HCT116 (cell line): ENCODE data around the gene ATXN1.

Experiments
- CEBPB ChIP-seq: IDR thresholded peaks from 2 replicates; pipeline ENCODE4 v1.6.1; 2012; ENCODE audit warnings: low read depth
- CTCF ChIP-seq, 3 experiments: fragments of 200-600 bp in 1 of 3; sonication (generic) in 1 of 3; IDR thresholded peaks in 2 of 3; conservative IDR thresholded peaks in 1 of 3; 2 replicates each; pipeline ENCODE4 v1.5.1; 2012 to 2017; ENCODE audit warnings: low read depth in 2 of 3, low read length in 2 of 3, antibody characterized with exemption in 1 of 3, borderline replicate concordance in 1 of 3, control low read depth in 1 of 3, mild to moderate bottlenecking in 1 of 3, mixed read lengths in 1 of 3, mixed run types in 1 of 3, moderate library complexity in 1 of 3; ENCODE audit not compliant: insufficient read depth in 1 of 3
- ELF1 ChIP-seq: IDR thresholded peaks from 2 replicates; pipeline ENCODE4 v1.6.1; 2012; ENCODE audit warnings: low read depth, borderline replicate concordance
- EZH2 ChIP-seq: fragments of 200-600 bp; sonication (generic); IDR thresholded peaks from 2 replicates; pipeline ENCODE4 v1.6.1; 2017; ENCODE audit warnings: antibody characterized with exemption, mixed run types
- EZH2phosphoT487 ChIP-seq: fragments of 200-600 bp; IDR thresholded peaks from 2 replicates; pipeline ENCODE4 v1.6.1; 2018; ENCODE audit warnings: antibody characterized with exemption, borderline replicate concordance
- MAX ChIP-seq: IDR thresholded peaks from 2 replicates; pipeline ENCODE4 v1.6.1; 2012
- POLR2A ChIP-seq: IDR thresholded peaks from 2 replicates; pipeline ENCODE4 v1.7.0; 2011; ENCODE audit warnings: borderline replicate concordance; ENCODE audit not compliant: insufficient read depth, insufficient read length; ENCODE audit errors: extremely low read depth
- POLR2AphosphoS5 ChIP-seq: IDR thresholded peaks from 2 replicates; pipeline ENCODE4 v1.6.1; 2011; ENCODE audit warnings: mild to moderate bottlenecking, low read depth, low read length, moderate library complexity
- RAD21 ChIP-seq: IDR thresholded peaks from 2 replicates; pipeline ENCODE4 v1.6.1; 2012; ENCODE audit warnings: low read depth, mild to moderate bottlenecking
- REST ChIP-seq: IDR thresholded peaks from 2 replicates; pipeline ENCODE4 v1.6.1; 2012; ENCODE audit warnings: low read depth
- SIN3A ChIP-seq: IDR thresholded peaks from 2 replicates; pipeline ENCODE4 v1.6.1; 2012; ENCODE audit warnings: low read depth
- SRF ChIP-seq: IDR thresholded peaks from 2 replicates; pipeline ENCODE4 v1.6.1; 2012; ENCODE audit warnings: low read depth
- YY1 ChIP-seq: IDR thresholded peaks from 2 replicates; pipeline ENCODE4 v1.6.1; 2011; ENCODE audit warnings: low read length, low read depth, moderate library complexity, mild to moderate bottlenecking; ENCODE audit not compliant: insufficient replicate concordance; ENCODE audit errors: extremely low read depth

- TF ChIP-seq EZH2 (no peak), YY1 (no peak), RAD21 (no peak), CTCF (IDR thresholded peaks at IDR 0.05 in 2 of 3, conservative IDR thresholded peaks at IDR 0.05 in 1 of 3; ENCODE audit: borderline replicate concordance in 1 of 3, insufficient read depth in 1 of 3, low read depth in 2 of 3, low read length in 2 of 3) (no peak), CEBPB (no peak), REST (no peak), SIN3A (no peak), MAX (no peak), POLR2AphosphoS5 (no peak), POLR2A (no peak), ELF1 (no peak), EZH2phosphoT487 (no peak), SRF (no peak)
Measured at GRCh38 chr6:16265351-16266341, 495.6 kb downstream of the ATXN1 start.
